ENCODE measurements around the gene KPTN. TPM values are rescaled to one million over a fixed set of nuclear protein-coding genes. Genes with fewer than 3 reads are reported as not detected.

KPTN gene
- total and polyA plus RNA-seq, 2 of the 13 experiments (the other 11 are each of a cell fraction or from before 2014, with no cell fraction given) = 9.1 to 13.3 TPM

DNA sequence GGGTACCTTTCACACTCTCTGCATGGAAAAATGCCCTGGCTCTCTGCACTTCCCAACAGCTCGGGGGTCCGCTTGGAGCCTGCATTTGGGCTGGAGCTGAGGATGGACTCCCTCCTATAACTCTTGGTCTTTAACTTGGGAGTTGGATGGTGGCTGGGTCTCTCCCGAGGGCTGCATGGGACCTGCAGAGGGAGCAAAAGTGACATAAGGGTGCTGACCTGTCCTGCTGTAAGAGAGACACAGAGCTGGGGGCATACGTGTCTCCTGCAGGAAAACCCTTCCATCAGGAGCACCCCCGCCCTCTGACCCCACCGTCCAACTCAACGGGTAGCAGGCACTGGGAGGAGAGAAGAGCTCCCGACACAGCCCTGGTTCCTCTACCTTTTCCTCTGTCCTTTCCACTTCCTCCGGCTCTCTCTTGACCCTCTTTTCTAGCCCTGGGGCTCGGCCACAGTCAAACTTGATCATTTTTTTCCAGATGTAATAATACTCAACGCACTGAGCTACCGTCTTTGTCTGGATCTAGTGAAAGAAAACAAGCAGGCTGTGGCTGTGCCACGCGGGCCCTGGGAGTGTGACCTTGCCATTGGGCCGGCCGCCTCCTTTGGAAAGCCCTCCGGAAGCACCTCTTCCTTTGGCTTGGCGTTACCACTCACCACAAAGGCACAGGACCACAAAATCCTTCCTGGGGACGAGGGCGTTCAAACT lies 37.6 kb upstream of the KPTN start (continued):
- TF ChIP-seq AHDC1 (CRISPR knock-in tag; IDR thresholded peaks at IDR 0.05; ENCODE audit: borderline replicate concordance) = 0 out of 2 replicates have a peak, but pooled peaks have one; percentile 28
- TF ChIP-seq, protein P1, sequence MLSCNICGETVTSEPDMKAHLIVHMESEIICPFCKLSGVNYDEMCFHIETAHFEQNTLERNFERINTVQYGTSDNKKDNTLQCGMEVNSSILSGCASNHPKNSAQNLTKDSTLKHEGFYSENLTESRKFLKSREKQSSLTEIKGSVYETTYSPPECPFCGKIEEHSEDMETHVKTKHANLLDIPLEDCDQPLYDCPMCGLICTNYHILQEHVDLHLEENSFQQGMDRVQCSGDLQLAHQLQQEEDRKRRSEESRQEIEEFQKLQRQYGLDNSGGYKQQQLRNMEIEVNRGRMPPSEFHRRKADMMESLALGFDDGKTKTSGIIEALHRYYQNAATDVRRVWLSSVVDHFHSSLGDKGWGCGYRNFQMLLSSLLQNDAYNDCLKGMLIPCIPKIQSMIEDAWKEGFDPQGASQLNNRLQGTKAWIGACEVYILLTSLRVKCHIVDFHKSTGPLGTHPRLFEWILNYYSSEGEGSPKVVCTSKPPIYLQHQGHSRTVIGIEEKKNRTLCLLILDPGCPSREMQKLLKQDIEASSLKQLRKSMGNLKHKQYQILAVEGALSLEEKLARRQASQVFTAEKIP (CRISPR knock-in tag; IDR thresholded peaks at IDR 0.05; ENCODE audit: borderline replicate concordance) = no peak
- TF ChIP-seq HINFP (CRISPR knock-in tag; IDR thresholded peaks at IDR 0.05; ENCODE audit: low read depth) = no peak
- TF ChIP-seq RBAK (CRISPR knock-in tag; IDR thresholded peaks at IDR 0.05) = no peak
- no peak for TF ChIP-seq ZNF44 (CRISPR knock-in tag; IDR thresholded peaks at IDR 0.05)
- TF ChIP-seq ZNF703 (CRISPR knock-in tag; IDR thresholded peaks at IDR 0.05; ENCODE audit: borderline replicate concordance) = no peak
- no peak for TF ChIP-seq ZNF33A (CRISPR knock-in tag; IDR thresholded peaks at IDR 0.05; ENCODE audit: borderline replicate concordance)
- TF ChIP-seq, protein P2, sequence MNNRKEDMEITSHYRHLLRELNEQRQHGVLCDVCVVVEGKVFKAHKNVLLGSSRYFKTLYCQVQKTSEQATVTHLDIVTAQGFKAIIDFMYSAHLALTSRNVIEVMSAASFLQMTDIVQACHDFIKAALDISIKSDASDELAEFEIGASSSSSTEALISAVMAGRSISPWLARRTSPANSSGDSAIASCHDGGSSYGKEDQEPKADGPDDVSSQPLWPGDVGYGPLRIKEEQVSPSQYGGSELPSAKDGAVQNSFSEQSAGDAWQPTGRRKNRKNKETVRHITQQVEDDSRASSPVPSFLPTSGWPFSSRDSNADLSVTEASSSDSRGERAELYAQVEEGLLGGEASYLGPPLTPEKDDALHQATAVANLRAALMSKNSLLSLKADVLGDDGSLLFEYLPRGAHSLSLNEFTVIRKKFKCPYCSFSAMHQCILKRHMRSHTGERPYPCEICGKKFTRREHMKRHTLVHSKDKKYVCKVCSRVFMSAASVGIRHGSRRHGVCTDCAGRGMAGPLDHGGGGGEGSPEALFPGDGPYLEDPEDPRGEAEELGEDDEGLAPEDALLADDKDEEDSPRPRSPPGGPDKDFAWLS (CRISPR knock-in tag; IDR thresholded peaks at IDR 0.05; ENCODE audit: borderline replicate concordance) = no peak
- TF ChIP-seq, protein P3, sequence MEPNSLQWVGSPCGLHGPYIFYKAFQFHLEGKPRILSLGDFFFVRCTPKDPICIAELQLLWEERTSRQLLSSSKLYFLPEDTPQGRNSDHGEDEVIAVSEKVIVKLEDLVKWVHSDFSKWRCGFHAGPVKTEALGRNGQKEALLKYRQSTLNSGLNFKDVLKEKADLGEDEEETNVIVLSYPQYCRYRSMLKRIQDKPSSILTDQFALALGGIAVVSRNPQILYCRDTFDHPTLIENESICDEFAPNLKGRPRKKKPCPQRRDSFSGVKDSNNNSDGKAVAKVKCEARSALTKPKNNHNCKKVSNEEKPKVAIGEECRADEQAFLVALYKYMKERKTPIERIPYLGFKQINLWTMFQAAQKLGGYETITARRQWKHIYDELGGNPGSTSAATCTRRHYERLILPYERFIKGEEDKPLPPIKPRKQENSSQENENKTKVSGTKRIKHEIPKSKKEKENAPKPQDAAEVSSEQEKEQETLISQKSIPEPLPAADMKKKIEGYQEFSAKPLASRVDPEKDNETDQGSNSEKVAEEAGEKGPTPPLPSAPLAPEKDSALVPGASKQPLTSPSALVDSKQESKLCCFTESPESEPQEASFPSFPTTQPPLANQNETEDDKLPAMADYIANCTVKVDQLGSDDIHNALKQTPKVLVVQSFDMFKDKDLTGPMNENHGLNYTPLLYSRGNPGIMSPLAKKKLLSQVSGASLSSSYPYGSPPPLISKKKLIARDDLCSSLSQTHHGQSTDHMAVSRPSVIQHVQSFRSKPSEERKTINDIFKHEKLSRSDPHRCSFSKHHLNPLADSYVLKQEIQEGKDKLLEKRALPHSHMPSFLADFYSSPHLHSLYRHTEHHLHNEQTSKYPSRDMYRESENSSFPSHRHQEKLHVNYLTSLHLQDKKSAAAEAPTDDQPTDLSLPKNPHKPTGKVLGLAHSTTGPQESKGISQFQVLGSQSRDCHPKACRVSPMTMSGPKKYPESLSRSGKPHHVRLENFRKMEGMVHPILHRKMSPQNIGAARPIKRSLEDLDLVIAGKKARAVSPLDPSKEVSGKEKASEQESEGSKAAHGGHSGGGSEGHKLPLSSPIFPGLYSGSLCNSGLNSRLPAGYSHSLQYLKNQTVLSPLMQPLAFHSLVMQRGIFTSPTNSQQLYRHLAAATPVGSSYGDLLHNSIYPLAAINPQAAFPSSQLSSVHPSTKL (CRISPR knock-in tag; IDR thresholded peaks at IDR 0.05) = no peak
- no peak for TF ChIP-seq NCOA2 (CRISPR knock-in tag; IDR thresholded peaks at IDR 0.05)
- TF ChIP-seq ZNF672 (CRISPR knock-in tag; IDR thresholded peaks at IDR 0.05) = no peak
- TF ChIP-seq NFYC (CRISPR knock-in tag; IDR thresholded peaks at IDR 0.05) = no peak
- 0 out of 2 replicates have a peak, but pooled peaks have one; percentile 37 for TF ChIP-seq FOXC1 (CRISPR knock-in tag; IDR thresholded peaks at IDR 0.05; ENCODE audit: borderline replicate concordance)
